Measurements from ENCODE around the gene FAM184B. TPM values are rescaled to one million over a fixed set of nuclear protein-coding genes. Genes with fewer than 3 reads are reported as not detected.
A peak's percentile ranks its signal among the peaks of the same experiment; 100 is the strongest.

The FAM184B gene
- total RNA-seq, 2 donors from 2014 or later = 0.07 TPM; not detected in 1

GRCh38 chr4:17717301-17717700 lies 64.1 kb downstream of the FAM184B start:
- Histone ChIP-seq H3K36me3 (ENCODE audit: control insufficient read depth, insufficient read depth, low read length) (no peaks in the 10 kb centered on the region), H3K27me3 (ENCODE audit: control insufficient read depth, insufficient read depth, low read length, poor library complexity, severe bottlenecking) (no peaks in the 10 kb centered on the region), H3K27ac (ENCODE audit: low read depth, low read length) (peak overlapping the region; percentile 88), H3K4me3 (ENCODE audit: low read length) (no peak overlapping the region), H3K9ac (ENCODE audit: extremely low read depth, low read length, poor library complexity, severe bottlenecking) (no peak overlapping the region), H3K9me3 (ENCODE audit: control insufficient read depth, low read length) (no peaks in the 10 kb centered on the region), H3K4me1 (ENCODE audit: control insufficient read depth, insufficient read depth, low read length) (no peaks in the 10 kb centered on the region)
- no peaks in the 10 kb centered on the region for H3K36me3 Mint-ChIP-seq (ENCODE audit: low read depth)
- no peaks in the 10 kb centered on the region for H3K27me3 Mint-ChIP-seq (ENCODE audit: insufficient read depth)
- WGBS, 2 experiments (ENCODE audit: insufficient coverage in 1 of 2, insufficient read length in 1 of 2) = 64 to 83% methylated on average over 4 to 5 of the region's 5 CpGs
- H3K4me3 Mint-ChIP-seq = no peak overlapping the region
- no peak overlapping the region for H3K27ac Mint-ChIP-seq
- TF ChIP-seq CTCF (conservative IDR thresholded peaks at IDR 0.05) = no peak
- H3K4me1 Mint-ChIP-seq = no peaks in the 10 kb centered on the region
- DNase-seq = no peak
- H3K9me3 Mint-ChIP-seq = no peaks in the 10 kb centered on the region

- no peak for DNase-seq
- no peaks in the 10 kb centered on the region for H3K27me3 ChIP-seq (ENCODE audit: control insufficient read depth, insufficient read depth, low read length, poor library complexity, severe bottlenecking)
- no peaks in the 10 kb centered on the region for H3K36me3 ChIP-seq (ENCODE audit: control insufficient read depth, insufficient read depth, low read length)
- Mint-ChIP-seq H3K4me3 (no peak overlapping the region), H3K4me1 (no peaks in the 10 kb centered on the region), H3K27ac (no peak overlapping the region), H3K27me3 (ENCODE audit: insufficient read depth) (peaks cover 2% of the 10 kb centered on the region), H3K9me3 (no peaks in the 10 kb centered on the region), H3K36me3 (ENCODE audit: low read depth) (no peaks in the 10 kb centered on the region)
- no peak overlapping the region for H3K27ac ChIP-seq (ENCODE audit: low read depth, low read length)
- no peaks in the 10 kb centered on the region for H3K4me1 ChIP-seq (ENCODE audit: control insufficient read depth, insufficient read depth, low read length)
- H3K4me3 ChIP-seq (ENCODE audit: low read length) = no peak overlapping the region
- TF ChIP-seq CTCF (conservative IDR thresholded peaks at IDR 0.05) = no peak
- no peaks in the 10 kb centered on the region for H3K9me3 ChIP-seq (ENCODE audit: control insufficient read depth, low read length)
- 100% methylated on average over 2 of the region's 2 CpGs; no CpG with 5 or more reads in 1 of the 2 experiments for WGBS, 2 experiments (ENCODE audit: insufficient coverage in 1 of 2, insufficient read length in 1 of 2)
- H3K9ac ChIP-seq (ENCODE audit: extremely low read depth, low read length, poor library complexity, severe bottlenecking) = no peak overlapping the region
Observed at GRCh38 chr4:17715511-17715910, 65.9 kb downstream of the FAM184B start.

GRCh38 chr4:17713779-17714178 lies 67.6 kb downstream of the FAM184B start:
- Mint-ChIP-seq H3K9me3 (no peaks in the 10 kb centered on the region), H3K4me1 (no peaks in the 10 kb centered on the region), H3K4me3 (no peak overlapping the region), H3K27me3 (ENCODE audit: insufficient read depth) (peaks cover 6% of the 10 kb centered on the region), H3K36me3 (ENCODE audit: low read depth) (no peaks in the 10 kb centered on the region), H3K27ac (no peak overlapping the region)
- no peak for TF ChIP-seq CTCF (conservative IDR thresholded peaks at IDR 0.05)
- Histone ChIP-seq H3K27me3 (ENCODE audit: control insufficient read depth, insufficient read depth, low read length, poor library complexity, severe bottlenecking) (no peaks in the 10 kb centered on the region), H3K4me3 (ENCODE audit: low read length) (no peak overlapping the region), H3K27ac (ENCODE audit: low read depth, low read length) (no peak overlapping the region), H3K36me3 (ENCODE audit: control insufficient read depth, insufficient read depth, low read length) (no peaks in the 10 kb centered on the region), H3K9ac (ENCODE audit: extremely low read depth, low read length, poor library complexity, severe bottlenecking) (no peak overlapping the region), H3K9me3 (ENCODE audit: control insufficient read depth, low read length) (no peaks in the 10 kb centered on the region), H3K4me1 (ENCODE audit: control insufficient read depth, insufficient read depth, low read length) (no peaks in the 10 kb centered on the region)
- no peak for DNase-seq
- 94 to 100% methylated on average over 4 to 5 of the region's 5 CpGs for WGBS, 2 experiments (ENCODE audit: insufficient coverage in 1 of 2, insufficient read length in 1 of 2)
